Neural crest cell (in vitro differentiated cells): ENCODE results near the gene SPAG17. TPM values are rescaled to one million over a fixed set of nuclear protein-coding genes. Genes with fewer than 3 reads are reported as not detected.
A peak's percentile ranks its signal among the peaks of the same experiment; 100 is the strongest.

Source experiments
- DNase-seq: peaks from one replicate; pipeline ENCODE4 v3.0.0; 2021; ENCODE audit warnings: low read depth, mixed read lengths, low spot score
- H3K27ac Mint-ChIP-seq: one replicate; pipeline ENCODE4 v1.8.0; 2021; ENCODE audit warnings: mild to moderate bottlenecking, mixed read lengths; ENCODE audit not compliant: unreplicated experiment
- H3K27me3 Mint-ChIP-seq: 2 replicates; pipeline ENCODE4 v1.8.0; 2021; ENCODE audit warnings: low read depth, mild to moderate bottlenecking, mixed read lengths
- H3K36me3 Mint-ChIP-seq: 2 replicates; pipeline ENCODE4 v1.8.0; 2021; ENCODE audit warnings: low read depth, mild to moderate bottlenecking, mixed read lengths
- H3K4me1 Mint-ChIP-seq: 2 replicates; pipeline ENCODE4 v1.8.0; 2021; ENCODE audit warnings: mixed read lengths
- H3K4me3 Mint-ChIP-seq: one replicate; pipeline ENCODE4 v1.8.0; 2021; ENCODE audit warnings: mild to moderate bottlenecking, mixed read lengths
- H3K9me3 Mint-ChIP-seq: 2 replicates; pipeline ENCODE4 v1.8.0; 2021; ENCODE audit warnings: mixed read lengths
- total RNA-seq: library from RNA; stranded (reverse); gene quantifications from 2 replicates; pipeline ENCODE4 v1.2.1, GENCODE V29; 2021
- TF ChIP-seq, protein P1 (sequence below): fragments of 200-600 bp; sonication (generic); conservative IDR thresholded peaks from 2 replicates; pipeline ENCODE4 v1.5.0; 2021; ENCODE audit warnings: antibody characterized with exemption, mild to moderate bottlenecking

SPAG17 gene
- total RNA-seq, 1 donor from 2014 or later, result 1.5 TPM

DNA sequence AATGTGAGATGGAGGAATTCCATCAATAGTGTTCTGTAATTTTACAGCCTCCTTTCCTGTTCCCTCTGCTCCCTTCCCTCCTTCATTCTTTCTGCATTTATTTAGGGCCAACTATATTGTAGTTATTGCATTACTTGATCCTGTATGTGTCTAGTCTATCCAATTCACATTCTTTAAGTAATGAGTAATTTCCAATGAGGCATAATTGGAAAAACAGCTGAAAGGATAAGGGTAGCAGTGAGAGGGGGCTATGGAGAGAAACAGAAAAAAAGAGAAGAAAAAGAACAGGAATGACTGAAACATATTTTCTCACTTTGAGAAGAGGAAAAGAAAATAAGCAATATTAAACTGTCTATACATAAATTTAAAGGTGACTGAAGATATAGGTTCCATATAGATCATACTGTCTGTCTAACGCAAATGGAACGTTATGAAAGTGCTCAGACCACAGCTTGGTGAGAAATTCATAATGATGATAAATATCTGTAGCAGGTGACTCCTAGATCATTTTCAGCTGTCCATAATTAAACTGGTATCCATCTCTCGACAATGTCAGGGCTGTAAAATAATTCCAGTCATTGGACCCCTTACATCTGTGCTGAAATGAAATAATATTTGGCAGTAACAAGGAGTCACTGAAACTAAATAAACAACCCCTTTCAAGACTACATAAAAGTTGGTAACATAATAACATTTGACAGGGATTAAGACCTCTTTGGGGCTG is 61.8 kb downstream of the SPAG17 start:
- H3K27me3 Mint-ChIP-seq, result no peaks in the 10 kb centered on the region
- no peaks in the 10 kb centered on the region for H3K36me3 Mint-ChIP-seq
- peaks cover 20% of the 10 kb centered on the region for H3K4me1 Mint-ChIP-seq
- DNase-seq, result no peak
- TF ChIP-seq, protein P1, sequence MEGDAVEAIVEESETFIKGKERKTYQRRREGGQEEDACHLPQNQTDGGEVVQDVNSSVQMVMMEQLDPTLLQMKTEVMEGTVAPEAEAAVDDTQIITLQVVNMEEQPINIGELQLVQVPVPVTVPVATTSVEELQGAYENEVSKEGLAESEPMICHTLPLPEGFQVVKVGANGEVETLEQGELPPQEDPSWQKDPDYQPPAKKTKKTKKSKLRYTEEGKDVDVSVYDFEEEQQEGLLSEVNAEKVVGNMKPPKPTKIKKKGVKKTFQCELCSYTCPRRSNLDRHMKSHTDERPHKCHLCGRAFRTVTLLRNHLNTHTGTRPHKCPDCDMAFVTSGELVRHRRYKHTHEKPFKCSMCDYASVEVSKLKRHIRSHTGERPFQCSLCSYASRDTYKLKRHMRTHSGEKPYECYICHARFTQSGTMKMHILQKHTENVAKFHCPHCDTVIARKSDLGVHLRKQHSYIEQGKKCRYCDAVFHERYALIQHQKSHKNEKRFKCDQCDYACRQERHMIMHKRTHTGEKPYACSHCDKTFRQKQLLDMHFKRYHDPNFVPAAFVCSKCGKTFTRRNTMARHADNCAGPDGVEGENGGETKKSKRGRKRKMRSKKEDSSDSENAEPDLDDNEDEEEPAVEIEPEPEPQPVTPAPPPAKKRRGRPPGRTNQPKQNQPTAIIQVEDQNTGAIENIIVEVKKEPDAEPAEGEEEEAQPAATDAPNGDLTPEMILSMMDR, result no peak
- H3K27ac Mint-ChIP-seq, result peak overlapping the region; percentile 15
- H3K4me3 Mint-ChIP-seq, result no peak overlapping the region
- H3K9me3 Mint-ChIP-seq, result peaks cover 3% of the 10 kb centered on the region

DNA sequence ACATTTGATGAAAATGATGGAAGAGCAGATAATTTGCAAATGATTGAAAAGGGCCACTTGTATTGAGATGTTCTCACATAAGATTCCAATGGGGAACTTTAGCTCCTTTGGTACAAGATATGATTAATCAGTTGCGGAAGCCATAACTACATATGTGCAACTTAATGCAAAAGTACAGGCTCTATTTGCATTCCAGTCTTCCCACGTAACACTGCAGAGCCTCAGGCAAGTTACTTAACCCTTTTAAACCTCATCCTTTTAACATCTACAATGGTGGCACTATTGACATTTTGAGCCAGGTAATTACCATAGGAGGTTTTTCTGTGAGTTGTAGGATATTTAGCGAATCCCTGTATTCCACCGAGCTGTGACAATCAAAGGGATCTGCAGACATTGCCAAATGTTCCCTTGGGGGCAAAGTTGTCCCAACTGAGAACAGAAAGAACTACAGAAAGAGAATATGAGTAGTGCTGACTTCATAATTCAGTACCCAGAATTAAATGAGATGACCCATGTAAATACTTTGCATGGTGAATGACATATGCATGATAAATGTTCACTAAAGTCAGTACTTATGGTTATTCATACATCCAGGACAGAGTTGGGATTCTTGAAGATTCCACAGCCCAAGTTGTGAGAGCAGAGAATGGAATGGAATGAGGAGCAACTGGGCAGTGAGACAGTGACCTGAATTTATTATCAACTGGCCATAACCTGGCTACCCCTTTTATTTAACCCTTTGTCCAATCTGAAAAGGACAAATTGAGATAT is 62.6 kb downstream of the SPAG17 start:
- DNase-seq, result no peak
- Mint-ChIP-seq H3K27ac (no peak overlapping the region), H3K36me3 (no peaks in the 10 kb centered on the region), H3K4me3 (no peak overlapping the region), H3K9me3 (peaks cover 3% of the 10 kb centered on the region), H3K27me3 (no peaks in the 10 kb centered on the region), H3K4me1 (peaks cover 26% of the 10 kb centered on the region)
- TF ChIP-seq, protein P1, result no peak

DNA sequence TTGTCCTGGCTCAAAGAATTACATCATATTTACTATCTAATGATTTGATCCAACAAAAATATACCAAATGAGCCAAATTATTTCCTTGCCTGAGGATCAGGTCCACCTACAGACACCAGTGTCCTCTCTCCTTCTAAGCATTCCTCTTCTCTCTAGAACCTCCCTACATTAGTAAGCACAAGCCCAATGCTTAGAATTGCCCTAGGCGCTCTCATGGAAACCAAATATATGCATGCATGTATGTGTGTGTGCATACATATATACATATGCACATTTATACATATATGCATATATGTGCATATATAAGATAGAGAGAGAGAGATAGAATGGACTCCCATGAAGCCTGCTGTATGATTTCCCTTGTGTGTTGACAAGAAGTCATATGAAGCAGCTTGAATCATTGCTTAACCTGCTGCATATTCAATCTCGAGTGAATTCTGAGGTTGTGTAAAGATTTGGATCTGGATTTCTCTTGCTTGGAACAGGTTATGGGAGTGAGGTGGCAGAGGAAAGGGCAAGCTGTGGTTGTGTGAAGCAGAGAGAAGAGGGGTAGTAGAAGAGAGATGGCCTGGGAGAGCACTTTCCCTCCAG is 66.1 kb downstream of the SPAG17 start:
- TF ChIP-seq, protein P1, result no peak
- DNase-seq, result no peak
- H3K9me3 Mint-ChIP-seq, result no peaks in the 10 kb centered on the region
- H3K27ac Mint-ChIP-seq, result no peak overlapping the region
- no peaks in the 10 kb centered on the region for H3K27me3 Mint-ChIP-seq
- H3K4me1 Mint-ChIP-seq, result peaks cover 42% of the 10 kb centered on the region
- no peaks in the 10 kb centered on the region for H3K36me3 Mint-ChIP-seq
- H3K4me3 Mint-ChIP-seq, result no peak overlapping the region

DNA sequence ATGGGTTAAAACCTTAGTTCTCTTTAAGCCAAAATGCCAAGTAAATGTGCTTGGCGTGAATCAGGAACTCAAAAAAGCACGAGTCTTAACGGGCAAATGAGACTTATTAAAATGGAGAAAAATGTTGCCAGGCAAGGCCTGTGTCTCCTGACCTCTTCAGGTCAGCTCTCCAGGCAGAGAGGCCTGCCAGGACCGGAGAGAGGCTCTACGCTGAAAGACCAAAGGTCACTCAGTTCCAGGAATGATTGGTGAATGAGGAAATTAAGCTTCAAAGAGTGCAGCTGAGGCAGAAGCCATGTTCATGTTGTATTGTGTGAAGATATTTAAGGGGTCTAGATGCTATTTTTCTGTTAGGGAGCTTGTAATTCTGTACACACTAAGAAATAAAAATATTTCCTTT is 66.6 kb downstream of the SPAG17 start:
- Mint-ChIP-seq H3K9me3 (no peaks in the 10 kb centered on the region), H3K27ac (peak overlapping the region; percentile 77), H3K4me3 (no peak overlapping the region), H3K36me3 (no peaks in the 10 kb centered on the region), H3K27me3 (no peaks in the 10 kb centered on the region), H3K4me1 (peaks cover 42% of the 10 kb centered on the region)
- TF ChIP-seq, protein P1, result no peak
- DNase-seq, result no peak

DNA sequence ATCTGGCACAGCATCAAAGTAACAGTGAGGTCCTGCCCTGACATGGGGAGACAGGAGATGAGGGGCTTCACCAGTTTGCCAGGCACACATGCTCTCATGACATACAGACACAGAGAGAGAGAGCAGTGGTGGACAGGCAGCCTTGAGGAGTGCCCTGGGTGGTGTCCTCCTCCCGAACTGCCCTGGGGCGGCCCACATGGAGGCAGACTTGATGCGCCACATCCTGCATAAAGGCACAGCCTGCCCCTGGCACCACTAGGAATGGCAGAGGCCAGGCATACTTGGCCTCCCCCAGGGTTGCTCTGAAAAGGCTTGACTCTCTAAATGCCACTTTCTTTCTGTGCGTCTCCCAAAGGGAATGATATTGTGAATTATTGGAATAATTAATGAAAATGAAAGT is 67.5 kb downstream of the SPAG17 start:
- no peak overlapping the region for H3K4me3 Mint-ChIP-seq
- no peak overlapping the region for H3K27ac Mint-ChIP-seq
- TF ChIP-seq, protein P1, result no peak
- H3K4me1 Mint-ChIP-seq, result peaks cover 40% of the 10 kb centered on the region
- H3K27me3 Mint-ChIP-seq, result no peaks in the 10 kb centered on the region
- H3K36me3 Mint-ChIP-seq, result no peaks in the 10 kb centered on the region
- no peaks in the 10 kb centered on the region for H3K9me3 Mint-ChIP-seq
- DNase-seq, result no peak
